Fibroblast of skin of back (primary cell): ENCODE data around the gene IL1RAPL1.

Experiments used
- DNase-seq: peaks from one replicate; pipeline ENCODE4 v3.0.0-alpha.2; 2013

IL1RAPL1 gene

GRCh38 chrX:29824176-29824906 lies 1237.1 kb downstream of the IL1RAPL1 start:
- DNase-seq: no peak

GRCh38 chrX:29826742-29827141 lies 1239.5 kb downstream of the IL1RAPL1 start:
- DNase-seq: no peak

DNA sequence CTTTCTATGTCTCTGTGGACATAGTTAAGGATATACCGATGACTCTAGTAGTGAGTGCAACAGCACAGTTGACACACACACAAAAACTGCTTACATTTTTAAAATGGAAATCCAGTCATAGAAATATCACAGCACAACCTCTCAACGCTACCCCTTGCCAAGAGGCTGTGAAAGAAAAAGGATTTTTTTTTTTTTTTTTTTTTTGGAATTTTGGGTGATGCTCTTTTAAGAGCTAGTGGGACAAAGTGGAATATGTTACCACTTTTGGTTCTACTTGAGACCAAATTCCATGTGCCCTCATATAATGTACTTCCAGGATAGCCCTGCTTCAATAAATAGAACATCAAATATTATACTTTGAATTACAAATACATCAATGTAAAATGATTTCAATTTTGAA lies 1247.1 kb downstream of the IL1RAPL1 start:
- no peak for DNase-seq

- no peak for DNase-seq
Observed at GRCh38 chrX:29834764-29835163, 1247.5 kb downstream of the IL1RAPL1 start.

GRCh38 chrX:29841750-29842149 lies 1254.5 kb downstream of the IL1RAPL1 start:
- peak; percentile 59 for DNase-seq

DNA sequence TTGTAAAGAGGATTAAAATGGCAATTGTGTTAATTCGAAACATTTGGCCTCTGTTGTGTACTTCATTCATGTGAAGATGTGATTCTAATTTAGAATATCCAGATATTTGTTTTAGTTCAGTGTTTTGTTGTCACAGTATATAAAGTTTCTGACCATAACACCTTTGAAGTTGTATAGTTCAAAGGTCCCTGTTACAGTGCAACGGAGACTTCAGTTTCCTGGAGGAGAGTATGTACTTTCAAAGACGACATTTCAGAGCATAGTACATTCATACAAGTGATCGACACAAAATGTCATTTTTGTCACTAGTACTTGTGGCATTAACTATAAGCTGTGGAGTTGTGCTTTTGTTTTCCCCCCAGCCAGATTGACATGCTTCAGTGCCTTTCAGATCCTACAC lies 1255.3 kb downstream of the IL1RAPL1 start:
- DNase-seq: no peak

- DNase-seq: no peak
Observed at GRCh38 chrX:29851857-29852605, 1264.8 kb downstream of the IL1RAPL1 start.

DNA sequence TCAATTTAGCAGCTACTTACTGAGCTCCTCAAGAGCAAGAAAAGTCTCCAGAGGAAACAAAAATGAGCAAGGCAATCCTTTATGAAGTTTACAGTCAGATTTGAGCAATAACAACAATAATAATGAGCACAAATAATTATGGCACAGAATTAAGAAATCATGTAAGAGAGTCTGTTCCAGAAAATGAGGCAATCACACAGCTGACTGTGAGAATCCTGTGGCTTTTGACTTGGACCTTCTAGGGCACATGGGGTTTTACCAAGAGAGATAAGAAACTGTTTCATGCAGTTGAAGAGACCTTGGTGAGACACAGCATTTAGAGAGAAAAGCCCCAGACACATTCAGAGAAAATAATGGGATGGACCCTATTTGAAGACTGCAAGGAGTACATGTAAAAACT lies 1265.5 kb downstream of the IL1RAPL1 start:
- DNase-seq: no peak

DNA sequence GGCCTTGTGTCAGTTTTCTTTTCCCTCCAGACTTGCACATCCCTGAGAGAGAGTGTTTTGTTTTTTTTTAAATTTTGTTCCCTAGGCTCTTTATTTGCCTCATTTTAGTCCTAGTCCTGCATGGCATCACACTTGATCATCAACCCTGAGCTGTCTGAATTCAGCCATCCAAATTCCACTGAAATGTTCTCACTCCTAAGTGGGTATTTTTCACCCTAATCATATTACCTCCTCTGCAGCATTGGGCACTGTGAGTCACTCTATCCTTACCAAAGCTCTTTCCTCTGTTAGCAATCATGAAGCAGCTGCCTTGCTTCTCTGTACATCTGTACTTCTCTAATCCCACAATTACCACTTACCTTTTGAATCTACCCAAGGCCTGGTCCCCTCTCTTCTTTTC lies 1271.5 kb downstream of the IL1RAPL1 start:
- DNase-seq: peak; percentile 47

DNA sequence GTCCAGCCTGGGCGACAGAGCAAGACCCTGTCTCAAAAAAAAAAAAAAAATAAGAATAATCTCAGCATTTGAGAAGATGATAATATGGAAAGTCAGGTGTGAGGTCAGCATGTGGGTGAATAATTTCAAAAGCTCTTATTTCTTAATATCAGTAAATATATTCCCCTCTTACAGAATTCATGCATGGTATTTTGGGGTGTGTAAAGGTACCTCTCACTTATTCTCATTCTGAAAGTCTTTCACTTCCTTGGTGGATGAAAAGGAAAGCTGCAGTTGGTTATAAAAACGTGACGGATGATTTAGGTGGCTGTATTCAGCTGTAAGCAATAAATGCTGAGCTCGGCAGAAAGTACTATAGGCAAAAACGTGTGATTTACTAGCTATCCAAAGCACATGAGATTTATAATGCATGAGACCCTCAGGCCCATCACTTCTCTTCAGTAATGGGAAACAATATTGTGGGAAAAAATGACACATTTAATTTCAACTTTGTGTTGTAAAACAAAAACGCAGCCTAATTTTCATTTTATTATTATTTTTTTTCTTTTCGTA lies 1275.0 kb downstream of the IL1RAPL1 start:
- DNase-seq: no peak

GRCh38 chrX:29867971-29868370 lies 1280.7 kb downstream of the IL1RAPL1 start:
- DNase-seq: no peak

- no peak for DNase-seq
Observed at GRCh38 chrX:29869837-29870236, 1282.6 kb downstream of the IL1RAPL1 start.

GRCh38 chrX:29870608-29871007 lies 1283.4 kb downstream of the IL1RAPL1 start:
- no peak for DNase-seq

GRCh38 chrX:29872831-29873230 lies 1285.6 kb downstream of the IL1RAPL1 start:
- DNase-seq: no peak

DNA sequence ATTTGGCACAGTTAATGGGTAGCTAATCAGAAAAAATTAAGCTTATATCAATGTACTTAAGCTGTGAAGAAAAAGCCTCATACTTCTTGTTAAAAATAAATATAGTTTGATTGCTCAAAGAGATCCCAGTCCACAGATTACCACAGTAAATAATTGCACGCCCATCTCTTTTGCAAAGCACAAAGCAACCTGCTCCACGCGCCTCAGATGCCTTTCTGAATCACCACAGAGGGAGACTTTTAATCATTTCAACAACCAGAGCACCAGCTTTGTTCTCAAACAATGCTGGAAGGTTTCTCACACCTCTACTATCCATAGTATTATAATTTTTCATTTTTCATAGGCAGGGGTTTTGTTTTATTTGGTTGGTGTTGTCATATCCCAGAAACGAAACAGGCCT lies 1289.5 kb downstream of the IL1RAPL1 start:
- no peak for DNase-seq

- DNase-seq: no peak
Observed at GRCh38 chrX:29880977-29881376, 1293.7 kb downstream of the IL1RAPL1 start.

GRCh38 chrX:29890004-29890403 lies 1302.8 kb downstream of the IL1RAPL1 start:
- no peak for DNase-seq

DNA sequence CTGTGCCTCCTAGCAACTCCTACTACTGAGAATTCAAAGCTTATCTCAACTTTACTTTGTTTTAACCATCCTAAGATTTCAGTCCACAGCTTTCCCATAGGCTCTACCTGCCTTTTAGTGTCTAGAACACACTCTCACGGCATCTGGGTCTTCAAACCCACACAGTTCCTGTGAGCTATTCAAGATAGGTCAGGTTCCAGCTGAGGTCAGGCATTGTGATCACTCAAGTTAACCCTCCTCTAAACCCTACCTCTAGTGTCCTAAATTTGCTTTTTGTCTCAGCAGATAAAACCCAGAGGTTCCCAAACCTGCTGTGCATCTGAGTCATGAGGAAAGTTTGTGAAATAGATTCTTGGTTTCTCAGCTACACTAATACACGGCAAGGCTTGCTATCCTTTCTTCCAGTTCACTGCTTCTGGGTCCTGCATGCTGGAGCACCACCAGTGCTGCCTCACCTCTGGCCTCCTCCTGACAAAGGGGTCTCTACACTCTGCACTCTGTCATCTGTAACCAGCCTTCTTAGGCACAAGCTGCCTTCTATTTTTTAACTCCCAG lies 1303.5 kb downstream of the IL1RAPL1 start:
- DNase-seq: no peak

GRCh38 chrX:29902004-29902403 lies 1314.8 kb downstream of the IL1RAPL1 start:
- DNase-seq: no peak

DNA sequence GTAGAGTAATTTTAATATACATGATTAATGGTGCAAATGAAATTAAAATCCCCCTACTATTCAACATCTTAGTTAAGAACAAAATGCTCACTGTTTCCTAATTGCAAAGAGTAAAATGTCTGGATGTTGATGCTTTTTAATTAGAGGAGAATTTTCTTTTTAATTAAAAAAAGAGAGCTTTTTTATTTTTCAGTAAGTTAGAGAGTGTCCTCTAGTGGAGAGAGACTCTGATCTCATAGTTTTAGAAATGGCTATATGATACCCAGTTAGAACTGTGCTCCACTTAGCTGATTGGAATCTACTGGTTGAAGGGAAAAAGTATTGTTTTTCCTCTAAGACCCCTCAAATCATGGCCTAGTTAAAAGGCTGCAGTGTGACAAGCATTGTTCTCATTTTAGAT lies 1316.1 kb downstream of the IL1RAPL1 start:
- DNase-seq: no peak

- no peak for DNase-seq
Observed at GRCh38 chrX:29911673-29912072, 1324.4 kb downstream of the IL1RAPL1 start.

- no peak for DNase-seq
Observed at GRCh38 chrX:29913647-29914046, 1326.4 kb downstream of the IL1RAPL1 start.

- DNase-seq: no peak
Observed at GRCh38 chrX:29922607-29923006, 1335.4 kb downstream of the IL1RAPL1 start.

DNA sequence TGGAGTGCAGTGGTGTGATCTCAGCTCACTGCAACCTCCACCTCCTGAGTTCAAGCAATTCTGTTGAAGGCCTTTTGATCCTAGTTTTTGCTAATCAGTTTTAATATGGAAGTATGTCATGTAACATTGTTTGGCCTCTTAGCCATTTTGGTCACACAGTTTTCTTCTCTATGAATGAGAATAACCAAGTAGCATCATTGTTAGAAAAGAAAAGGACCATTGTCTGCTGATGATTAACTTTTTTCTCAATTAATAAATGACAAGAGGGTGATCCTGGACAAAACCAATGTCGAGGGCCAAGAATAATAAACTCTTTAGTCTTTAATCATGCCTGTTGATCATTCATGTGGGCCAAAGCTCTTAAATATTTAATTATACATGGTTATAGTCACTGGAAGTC lies 1338.8 kb downstream of the IL1RAPL1 start:
- DNase-seq: no peak
